Measurements from ENCODE around the gene STARD13. TPM values are rescaled to one million over a fixed set of nuclear protein-coding genes. Genes with fewer than 3 reads are reported as not detected.

The STARD13 gene
- total and polyA plus RNA-seq, 4 experiments from 2014 or later: 0.36 to 0.44 TPM; not detected in 2

DNA sequence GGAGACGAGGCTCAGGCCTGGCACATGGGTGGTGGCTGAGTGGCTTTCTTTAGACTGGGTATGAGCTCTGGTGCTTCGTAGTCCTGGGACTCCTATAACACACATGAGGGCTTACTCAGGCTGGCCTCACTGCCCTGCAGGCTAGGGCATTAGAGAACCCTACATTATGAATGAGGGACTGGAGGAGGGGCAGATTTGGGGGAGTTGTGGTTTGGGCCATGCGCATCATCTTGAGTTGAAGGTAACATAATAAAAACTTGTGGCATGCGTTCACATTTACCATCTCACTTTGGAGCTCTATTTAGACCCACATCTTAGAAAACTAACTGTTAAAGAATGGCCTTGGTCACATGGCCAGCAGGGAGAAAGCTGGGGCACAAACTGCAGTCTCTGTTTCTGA, 54.2 kb downstream of the STARD13 start:
- Histone ChIP-seq H3K27me3 (ENCODE audit: insufficient read depth, low read length) (no peaks in the 10 kb centered on the region), H3K36me3 (ENCODE audit: insufficient read depth, low read length) (no peaks in the 10 kb centered on the region), H3K4me3 (ENCODE audit: low read length in 2 of 2) (no peak overlapping the region), H3K9me3 (ENCODE audit: control insufficient read depth in 1 of 2, low read length in 2 of 2) (peaks cover 0 to 3% of the 10 kb centered on the region in 2 donors), H3K4me1 (ENCODE audit: insufficient read depth, low read length) (peaks cover 3% of the 10 kb centered on the region), H3K27ac (ENCODE audit: low read depth, low read length) (no peak overlapping the region)
- Mint-ChIP-seq H3K27me3 (peaks cover 0 to 6% of the 10 kb centered on the region in 2 donors), H3K4me3 (no peak overlapping the region), H3K4me1 (peaks cover 0 to 5% (median 1%) of the 10 kb centered on the region in 4 donors), H3K9me3 (peaks cover 0 to 18% (median 12%) of the 10 kb centered on the region in 8 donors), H3K27ac (no peak overlapping the region), H3K36me3 (peaks cover 0 to 4% of the 10 kb centered on the region in 2 donors)
- CTCF ChIA-PET (ENCODE audit: partially characterized antibody): interaction anchor here (0.8 to 9.6 kb wide), 4 partner anchors 10 to 493 kb away, joined by 3 to 187 read pairs (median 6); no protein-coding TSS in a partner anchor
- no peak for DNase-seq
- POLR2A ChIA-PET (ENCODE audit: partially characterized antibody): interaction anchor here (1.2 kb wide), 1 partner anchor 311 kb away, joined by 3 read pairs; no protein-coding TSS in a partner anchor
- intact Hi-C loops (cut with micrococcal nuclease): no loop called here

DNA sequence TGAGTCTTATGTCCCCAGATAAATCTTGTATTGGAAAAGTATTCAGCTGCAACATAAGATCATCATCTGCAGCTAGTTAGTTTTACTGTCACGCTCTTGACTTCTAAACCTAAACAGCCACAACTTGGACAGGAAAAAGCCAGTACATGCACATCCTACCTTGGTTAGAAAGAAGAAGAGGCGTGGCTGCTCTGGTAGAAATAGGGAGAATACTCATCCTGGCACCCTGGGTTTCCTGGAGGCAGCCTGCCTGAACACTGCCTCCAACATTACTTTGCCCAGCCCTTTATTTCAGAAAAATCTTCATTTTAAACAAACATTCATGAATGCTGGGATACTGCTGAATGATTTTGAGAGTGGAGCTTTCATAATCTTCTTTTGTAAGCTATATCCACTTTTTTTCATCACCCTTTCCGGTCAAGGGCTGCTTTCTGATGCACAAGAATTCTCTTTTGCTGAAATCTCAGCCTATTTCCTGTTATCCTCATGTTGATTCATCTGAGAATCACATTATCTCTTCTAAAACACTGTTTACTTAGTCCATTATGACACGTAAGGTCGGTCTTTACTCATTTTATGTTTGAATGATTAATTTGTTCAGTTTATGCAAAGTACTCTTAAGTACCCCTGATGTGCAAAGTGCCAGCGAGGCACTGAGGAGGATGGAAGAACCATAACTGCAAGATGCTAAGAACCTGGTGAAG, 55.2 kb downstream of the STARD13 start:
- H3K36me3 ChIP-seq (ENCODE audit: insufficient read depth, low read length): no peaks in the 10 kb centered on the region
- intact Hi-C loops (cut with micrococcal nuclease): no loop called here
- no peaks in the 10 kb centered on the region for H3K27me3 ChIP-seq (ENCODE audit: insufficient read depth, low read length)
- H3K4me1 ChIP-seq (ENCODE audit: insufficient read depth, low read length): peaks cover 3% of the 10 kb centered on the region
- ChIA-PET CTCF (ENCODE audit: partially characterized antibody) (interaction anchor here (0.7 to 9.6 kb wide), 7 partner anchors 9 to 514 kb away, joined by 3 to 187 read pairs (median 6); no protein-coding TSS in a partner anchor), POLR2A (ENCODE audit: partially characterized antibody) (no interaction called here)
- peaks cover 0 to 6% of the 10 kb centered on the region in 2 donors for H3K27me3 Mint-ChIP-seq
- H3K4me3 ChIP-seq (ENCODE audit: low read length in 2 of 2): no peak overlapping the region
- H3K27ac ChIP-seq (ENCODE audit: low read depth, low read length): no peak overlapping the region
- H3K4me1 Mint-ChIP-seq: peaks cover 0 to 5% (median 1%) of the 10 kb centered on the region in 4 donors
- H3K36me3 Mint-ChIP-seq: peaks cover 0 to 4% of the 10 kb centered on the region in 2 donors
- DNase-seq: no peak
- no peak overlapping the region for H3K27ac Mint-ChIP-seq
- peaks cover 0 to 3% of the 10 kb centered on the region in 2 donors for H3K9me3 ChIP-seq (ENCODE audit: control insufficient read depth in 1 of 2, low read length in 2 of 2)
- no peak overlapping the region for H3K4me3 Mint-ChIP-seq
- H3K9me3 Mint-ChIP-seq: peaks cover 0 to 18% (median 12%) of the 10 kb centered on the region in 8 donors

DNA sequence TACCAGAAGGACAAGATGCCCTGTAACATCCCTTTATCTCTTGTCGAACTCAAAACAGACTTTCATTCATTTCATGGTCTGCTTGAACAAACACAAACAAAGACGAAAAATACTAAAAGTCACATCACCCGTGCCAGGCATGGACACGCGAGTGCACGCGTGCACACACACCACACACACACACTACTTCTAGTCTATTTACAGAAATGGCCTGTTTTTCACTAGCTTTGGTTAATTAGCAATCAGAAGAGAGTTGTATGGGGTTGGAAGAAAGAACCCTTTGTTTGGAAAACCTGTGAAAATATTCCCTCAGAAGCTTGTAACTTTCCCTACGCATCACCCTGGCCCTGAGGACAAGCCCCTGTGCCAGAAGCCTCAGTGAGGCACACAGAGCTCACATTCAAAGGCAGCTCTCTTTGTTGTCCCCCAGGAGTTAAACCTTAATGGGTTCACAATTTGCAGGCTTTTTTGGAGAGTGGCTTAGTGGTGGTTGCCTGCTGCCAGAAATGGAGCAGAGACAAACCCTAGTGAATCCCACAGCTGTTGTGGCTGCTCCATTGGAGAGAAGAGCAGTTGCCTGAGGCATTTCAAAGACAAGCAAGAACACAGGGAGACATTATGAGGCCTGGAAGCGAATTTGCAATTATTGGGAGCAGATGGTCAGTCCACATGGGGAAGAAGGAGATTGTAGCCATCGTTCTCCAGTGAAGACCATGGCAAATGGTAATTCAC, 55.9 kb downstream of the STARD13 start:
- ChIA-PET CTCF (ENCODE audit: partially characterized antibody) (interaction anchor here (1.1 to 9.6 kb wide), 5 partner anchors 11 to 515 kb away, joined by 3 to 187 read pairs (median 6); no protein-coding TSS in a partner anchor), POLR2A (ENCODE audit: partially characterized antibody) (interaction anchor here (1.4 kb wide), 1 partner anchor 494 kb away, joined by 6 read pairs; no protein-coding TSS in a partner anchor)
- H3K36me3 Mint-ChIP-seq: peaks cover 0 to 4% of the 10 kb centered on the region in 2 donors

DNA sequence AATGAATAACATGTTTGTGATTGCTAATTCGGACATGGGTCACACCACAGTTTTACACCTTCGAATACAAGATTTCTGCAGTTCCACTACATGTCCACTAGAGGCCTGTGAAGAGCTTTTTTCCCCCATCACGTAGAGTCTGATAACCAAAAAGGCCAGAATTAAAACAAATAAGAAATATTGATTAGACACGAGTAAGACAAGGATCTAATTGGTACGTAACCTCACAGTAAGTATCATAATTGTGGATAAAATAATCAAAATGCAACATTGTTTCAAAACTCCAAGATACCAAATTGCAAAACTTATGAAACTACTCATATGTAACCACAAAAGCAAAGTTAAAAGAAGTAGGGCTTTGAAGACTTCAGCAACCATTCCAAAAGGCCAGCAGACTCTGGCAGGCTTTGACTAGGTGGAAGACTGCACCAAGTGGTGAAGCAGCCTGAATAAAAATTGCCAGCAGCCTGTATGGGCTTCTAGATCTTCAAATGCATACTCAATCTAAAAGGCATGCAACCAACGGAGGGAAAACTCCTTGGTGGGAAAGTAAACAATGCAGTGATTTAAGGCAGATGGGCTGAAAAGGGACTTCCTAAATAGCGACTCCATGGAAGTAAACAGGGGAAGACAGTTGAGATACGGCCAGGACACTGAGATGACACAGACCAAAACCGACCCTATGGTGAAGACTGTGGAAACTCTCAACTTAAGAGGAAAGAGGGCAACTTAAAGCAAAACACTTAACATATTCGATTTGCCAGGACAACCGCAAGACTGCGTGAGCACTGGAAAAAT, 56.7 kb downstream of the STARD13 start:
- H3K27me3 ChIP-seq (ENCODE audit: insufficient read depth, low read length): no peaks in the 10 kb centered on the region
- H3K9me3 Mint-ChIP-seq: peaks cover 0 to 16% (median 10%) of the 10 kb centered on the region in 8 donors
- peak overlapping the region in 1 of 8 donors; percentile 26 for H3K4me3 Mint-ChIP-seq
- H3K27ac ChIP-seq (ENCODE audit: low read depth, low read length): no peak overlapping the region
- peaks cover 0 to 4% of the 10 kb centered on the region in 2 donors for H3K36me3 Mint-ChIP-seq
- H3K4me3 ChIP-seq (ENCODE audit: low read length in 2 of 2): no peak overlapping the region
- DNase-seq: peak in 4 of 5 donors; percentile 38 to 48 (median 42)
- peaks cover 0 to 4% of the 10 kb centered on the region in 2 donors for H3K27me3 Mint-ChIP-seq
- peaks cover 3% of the 10 kb centered on the region for H3K4me1 ChIP-seq (ENCODE audit: insufficient read depth, low read length)
- peak overlapping the region in 1 of 7 donors; percentile 7 for H3K27ac Mint-ChIP-seq
- H3K4me1 Mint-ChIP-seq: peaks cover 0 to 5% (median 1%) of the 10 kb centered on the region in 4 donors
- intact Hi-C loops (cut with micrococcal nuclease): loop anchor here (1.0 to 5.0 kb wide), 3 partner anchors 313 to 642 kb away; partner anchors contain the start of gene PDS5B
- H3K36me3 ChIP-seq (ENCODE audit: insufficient read depth, low read length): no peaks in the 10 kb centered on the region
- peaks cover 0 to 3% of the 10 kb centered on the region in 2 donors for H3K9me3 ChIP-seq (ENCODE audit: control insufficient read depth in 1 of 2, low read length in 2 of 2)
- ChIA-PET CTCF (ENCODE audit: partially characterized antibody) (interaction anchor here (1.0 to 9.6 kb wide), 9 partner anchors 9 to 515 kb away, joined by 3 to 187 read pairs (median 5); no protein-coding TSS in a partner anchor), POLR2A (ENCODE audit: partially characterized antibody) (interaction anchor here (1.4 kb wide), 1 partner anchor 495 kb away, joined by 6 read pairs; no protein-coding TSS in a partner anchor)

More for the DNA sequence above, 55.9 kb downstream of the STARD13 start:
- H3K27ac ChIP-seq (ENCODE audit: low read depth, low read length): no peak overlapping the region
- peaks cover 0 to 5% (median 1%) of the 10 kb centered on the region in 4 donors for H3K4me1 Mint-ChIP-seq
- H3K27me3 ChIP-seq (ENCODE audit: insufficient read depth, low read length): no peaks in the 10 kb centered on the region
- H3K4me1 ChIP-seq (ENCODE audit: insufficient read depth, low read length): peaks cover 3% of the 10 kb centered on the region
- H3K4me3 Mint-ChIP-seq: no peak overlapping the region
- H3K27me3 Mint-ChIP-seq: peaks cover 0 to 6% of the 10 kb centered on the region in 2 donors
- peak overlapping the region in 2 of 7 donors; percentile 62 to 67 for H3K27ac Mint-ChIP-seq
- H3K9me3 ChIP-seq (ENCODE audit: control insufficient read depth in 1 of 2, low read length in 2 of 2): peaks cover 0 to 3% of the 10 kb centered on the region in 2 donors
- H3K9me3 Mint-ChIP-seq: peaks cover 0 to 18% (median 12%) of the 10 kb centered on the region in 8 donors
- intact Hi-C loops (cut with micrococcal nuclease): loop anchor here (5.0 kb wide), 1 partner anchor 642 kb away; the partner anchor contains the start of gene PDS5B
- no peak overlapping the region for H3K4me3 ChIP-seq (ENCODE audit: low read length in 2 of 2)
- DNase-seq: no peak
- no peaks in the 10 kb centered on the region for H3K36me3 ChIP-seq (ENCODE audit: insufficient read depth, low read length)

DNA sequence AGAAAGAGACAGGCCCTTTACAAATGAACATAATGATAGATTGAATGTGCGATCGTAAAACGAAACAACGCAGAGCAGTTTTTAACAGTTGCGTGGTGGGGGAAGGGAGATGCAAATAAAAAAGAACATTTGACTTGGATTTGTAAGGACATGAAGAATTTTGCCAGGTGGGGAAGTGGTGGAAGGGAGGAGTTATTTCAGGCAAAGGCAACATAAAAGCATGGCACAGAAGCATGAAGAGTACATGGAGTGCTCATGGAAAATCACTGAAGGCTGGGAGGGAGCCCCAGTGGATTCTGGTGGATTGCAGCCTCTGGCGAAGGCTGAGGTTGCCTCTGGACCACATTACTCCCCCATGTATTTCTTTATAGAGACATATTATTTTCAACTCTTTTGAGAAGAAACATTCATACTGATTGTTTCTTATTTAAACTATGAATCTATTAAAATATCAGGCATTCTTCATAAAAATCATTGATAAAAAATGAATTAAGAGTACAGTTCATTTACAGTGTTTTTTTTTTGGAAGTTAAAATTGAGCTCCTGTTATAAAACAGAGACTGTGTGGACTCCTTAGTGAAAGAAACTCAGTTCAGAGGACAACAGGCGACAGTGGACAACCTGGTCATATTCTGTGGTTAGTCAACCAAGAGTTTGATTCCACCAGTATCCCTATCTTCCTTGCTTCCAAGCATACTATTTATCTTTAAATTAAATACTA, 57.5 kb downstream of the STARD13 start:
- Histone ChIP-seq H3K36me3 (ENCODE audit: insufficient read depth, low read length) (no peaks in the 10 kb centered on the region), H3K4me1 (ENCODE audit: insufficient read depth, low read length) (peaks cover 3% of the 10 kb centered on the region), H3K9me3 (ENCODE audit: control insufficient read depth in 1 of 2, low read length in 2 of 2) (peaks cover 0 to 3% of the 10 kb centered on the region in 2 donors), H3K27ac (ENCODE audit: low read depth, low read length) (no peak overlapping the region), H3K27me3 (ENCODE audit: insufficient read depth, low read length) (no peaks in the 10 kb centered on the region), H3K4me3 (ENCODE audit: low read length in 2 of 2) (no peak overlapping the region)
- Mint-ChIP-seq H3K36me3 (peaks cover 0 to 4% of the 10 kb centered on the region in 2 donors), H3K4me1 (peaks cover 0 to 5% (median 1%) of the 10 kb centered on the region in 4 donors), H3K27ac (no peak overlapping the region), H3K4me3 (no peak overlapping the region), H3K9me3 (peaks cover 0 to 12% (median 6%) of the 10 kb centered on the region in 8 donors), H3K27me3 (peaks cover 0 to 4% of the 10 kb centered on the region in 2 donors)
- no peak for DNase-seq
- POLR2A ChIA-PET (ENCODE audit: partially characterized antibody): interaction anchor here (1.4 kb wide), 1 partner anchor 496 kb away, joined by 6 read pairs; no protein-coding TSS in a partner anchor
- CTCF ChIA-PET (ENCODE audit: partially characterized antibody): interaction anchor here (0.5 to 9.6 kb wide), 10 partner anchors 9 to 516 kb away, joined by 3 to 187 read pairs (median 4); no protein-coding TSS in a partner anchor
- intact Hi-C loops (cut with micrococcal nuclease): loop anchor here (1.0 to 5.0 kb wide), 3 partner anchors 314 to 641 kb away; partner anchors contain the start of gene PDS5B

DNA sequence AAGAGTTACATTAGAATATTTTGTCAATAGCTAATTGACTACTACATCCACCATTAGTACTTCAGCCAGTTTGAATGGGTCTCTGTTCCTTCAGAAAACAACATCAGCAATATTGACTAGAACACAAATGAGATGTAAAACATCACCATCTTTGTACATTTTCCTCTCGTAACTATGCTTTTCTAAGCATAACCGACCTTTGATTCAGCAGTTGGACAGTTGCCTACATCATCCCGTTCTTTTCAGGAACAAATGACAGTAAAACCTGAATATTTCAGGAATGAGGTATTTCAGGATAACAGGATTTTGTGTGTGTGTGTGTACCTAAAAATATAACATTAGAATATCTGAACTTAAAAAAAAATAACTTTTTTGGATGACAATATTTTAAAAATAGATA, 60.9 kb downstream of the STARD13 start:
- Mint-ChIP-seq H3K27me3 (no peaks in the 10 kb centered on the region), H3K36me3 (no peaks in the 10 kb centered on the region), H3K27ac (no peak overlapping the region), H3K9me3 (peaks cover 0 to 4% (median 0%) of the 10 kb centered on the region in 8 donors), H3K4me1 (peaks cover 0 to 5% (median 1%) of the 10 kb centered on the region in 4 donors), H3K4me3 (no peak overlapping the region)
- Histone ChIP-seq H3K9me3 (ENCODE audit: control insufficient read depth in 1 of 2, low read length in 2 of 2) (no peaks in the 10 kb centered on the region), H3K4me3 (ENCODE audit: low read length in 2 of 2) (no peak overlapping the region), H3K27me3 (ENCODE audit: insufficient read depth, low read length) (no peaks in the 10 kb centered on the region), H3K4me1 (ENCODE audit: insufficient read depth, low read length) (peaks cover 3% of the 10 kb centered on the region), H3K27ac (ENCODE audit: low read depth, low read length) (no peak overlapping the region), H3K36me3 (ENCODE audit: insufficient read depth, low read length) (no peaks in the 10 kb centered on the region)
- intact Hi-C loops (cut with micrococcal nuclease): loop anchor here (5.0 kb wide), 1 partner anchor 637 kb away; the partner anchor contains the start of gene PDS5B
- DNase-seq: no peak
- CTCF ChIA-PET (ENCODE audit: partially characterized antibody): interaction anchor here (2.9 to 9.6 kb wide), 2 partner anchors 499 kb away, joined by 20 to 187 read pairs; no protein-coding TSS in a partner anchor
- POLR2A ChIA-PET (ENCODE audit: partially characterized antibody): interaction anchor here (0.8 kb wide), 1 partner anchor 318 kb away, joined by 3 read pairs; no protein-coding TSS in a partner anchor
